ENCODE results near the gene CD37.

CD37 gene

GRCh38 chr19:49380391-49380790 lies 45.2 kb downstream of the CD37 start:
- ATAC-seq (replicated peaks; ENCODE audit: extremely low read depth, poor library complexity, severe bottlenecking): no peak

GRCh38 chr19:49382639-49383038 lies 47.4 kb downstream of the CD37 start:
- peaks cover 9% of the 10 kb centered on the region for H3K27me3 Mint-ChIP-seq
- ATAC-seq (replicated peaks; ENCODE audit: extremely low read depth, poor library complexity, severe bottlenecking) (no peak), DNase-seq (ENCODE audit: low spot score in 2 of 2) (no peak)
- no peak overlapping the region for H3K27ac Mint-ChIP-seq (ENCODE audit: low read depth)
- peaks cover 4% of the 10 kb centered on the region for H3K4me1 Mint-ChIP-seq
- H3K36me3 Mint-ChIP-seq (ENCODE audit: insufficient read depth): peaks cover 2% of the 10 kb centered on the region
- no peak overlapping the region for H3K4me3 Mint-ChIP-seq
- peaks cover 11% of the 10 kb centered on the region for H3K9me3 Mint-ChIP-seq

More at GRCh38 chr19:49380391-49380790, 45.2 kb downstream of the CD37 start:
- no peak for DNase-seq (ENCODE audit: low spot score in 2 of 2)
- no peak overlapping the region for H3K27ac Mint-ChIP-seq (ENCODE audit: low read depth)
- peaks cover 11% of the 10 kb centered on the region for H3K9me3 Mint-ChIP-seq
- H3K36me3 Mint-ChIP-seq (ENCODE audit: insufficient read depth): no peaks in the 10 kb centered on the region
- H3K27me3 Mint-ChIP-seq: peaks cover 25% of the 10 kb centered on the region
- H3K4me1 Mint-ChIP-seq: no peaks in the 10 kb centered on the region
- H3K4me3 Mint-ChIP-seq: no peak overlapping the region

- H3K27ac Mint-ChIP-seq (ENCODE audit: low read depth): no peak overlapping the region
- H3K9me3 Mint-ChIP-seq: peaks cover 11% of the 10 kb centered on the region
- ATAC-seq (replicated peaks; ENCODE audit: extremely low read depth, poor library complexity, severe bottlenecking): no peak
- no peak for DNase-seq (ENCODE audit: low spot score in 2 of 2)
- peaks cover 5% of the 10 kb centered on the region for H3K36me3 Mint-ChIP-seq (ENCODE audit: insufficient read depth)
- no peak overlapping the region for H3K4me3 Mint-ChIP-seq
- H3K27me3 Mint-ChIP-seq: peaks cover 9% of the 10 kb centered on the region
- peaks cover 10% of the 10 kb centered on the region for H3K4me1 Mint-ChIP-seq
These were observed 48.4 kb downstream of the CD37 start for GRCh38 chr19:49383599-49383998.

- Mint-ChIP-seq H3K36me3 (ENCODE audit: insufficient read depth) (peaks cover 7% of the 10 kb centered on the region), H3K4me3 (peak within 1 kb of the TSS; percentile 46), H3K4me1 (peaks cover 28% of the 10 kb centered on the region), H3K27me3 (no peaks in the 10 kb centered on the region), H3K27ac (ENCODE audit: low read depth) (peak within 1 kb of the TSS; percentile 81), H3K9me3 (no peaks in the 10 kb centered on the region)
- ATAC-seq (replicated peaks; ENCODE audit: extremely low read depth, poor library complexity, severe bottlenecking) (peak; percentile 45), DNase-seq (ENCODE audit: low spot score in 2 of 2) (peak; percentile 38 to 84)
These were observed 52.7 kb downstream of the CD37 start, which contains the start of gene KASH5 for GRCh38 chr19:49387936-49388372. Gene KASH5 (plus strand): TSS chr19:49388249. CDS start chr19:49390884, 2,635 bp downstream.

GRCh38 chr19:49389406-49389805 lies 54.2 kb downstream of the CD37 start:
- DNase-seq (ENCODE audit: low spot score in 2 of 2) (no peak), ATAC-seq (replicated peaks; ENCODE audit: extremely low read depth, poor library complexity, severe bottlenecking) (no peak)
- H3K27me3 Mint-ChIP-seq: no peaks in the 10 kb centered on the region
- no peak overlapping the region for H3K27ac Mint-ChIP-seq (ENCODE audit: low read depth)
- H3K9me3 Mint-ChIP-seq: no peaks in the 10 kb centered on the region
- H3K4me1 Mint-ChIP-seq: peaks cover 28% of the 10 kb centered on the region
- H3K36me3 Mint-ChIP-seq (ENCODE audit: insufficient read depth): peaks cover 7% of the 10 kb centered on the region
- no peak overlapping the region for H3K4me3 Mint-ChIP-seq

Data from central memory CD8-positive, alpha-beta T cell (primary cell).